ENCODE results near the gene GNB1L. TPM values are rescaled to one million over a fixed set of nuclear protein-coding genes. Genes with fewer than 3 reads are reported as not detected.
A peak's percentile ranks its signal among the peaks of the same experiment; 100 is the strongest.

Gene GNB1L
- total RNA-seq, 1 experiment from 2014 or later = 27.0 TPM

DNA sequence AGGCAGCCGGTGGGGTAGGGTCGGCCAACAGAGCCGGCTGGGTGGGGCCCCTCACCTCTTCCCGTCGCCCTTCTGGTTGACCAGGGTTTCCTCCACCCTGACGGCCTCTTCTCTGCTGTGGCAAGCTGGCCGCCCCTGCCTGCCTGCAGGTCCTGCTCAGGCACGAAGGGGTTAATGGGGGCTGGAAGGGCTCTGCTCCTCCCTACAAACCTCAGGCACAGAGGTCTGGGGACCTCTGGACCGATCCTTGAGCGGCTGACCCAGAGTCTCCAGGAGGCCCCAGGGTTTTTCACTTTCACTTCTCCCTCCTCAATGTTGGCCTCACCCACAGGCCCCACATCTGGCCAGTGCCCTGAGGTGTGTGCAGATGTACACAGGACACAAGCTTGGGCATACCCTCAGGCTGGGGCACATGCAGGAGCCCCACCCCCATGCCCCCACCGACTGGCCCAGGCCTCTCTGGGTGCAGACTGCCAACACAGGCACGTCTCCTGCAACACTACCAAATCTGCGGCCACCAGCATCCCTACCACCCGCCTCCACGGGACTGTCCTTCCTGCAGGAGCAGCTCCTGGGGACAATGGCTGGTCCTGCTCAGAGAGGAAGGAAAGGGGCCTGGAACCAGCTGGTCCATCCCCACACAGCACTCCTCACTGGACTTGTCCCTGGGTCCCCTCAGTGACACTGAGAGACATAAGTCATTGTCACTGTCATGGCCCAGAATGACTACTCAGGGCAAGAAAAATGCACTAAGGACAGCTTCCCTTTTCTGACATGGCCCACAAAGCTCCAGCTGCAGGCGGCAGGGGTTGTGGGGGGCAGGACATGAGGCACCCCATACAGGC lies 97.3 kb downstream of the GNB1L start:
- DNase-seq (no peak), ATAC-seq (no peak)
- POLR2A ChIA-PET (ENCODE audit: unreplicated experiment) = no interaction called here
- peaks cover 14% of the 10 kb centered on the region for H3K79me2 ChIP-seq (ENCODE audit: low read length)
- no peak overlapping the region for H2AFZ ChIP-seq (ENCODE audit: low read length)
- no peaks in the 10 kb centered on the region for H4K20me1 ChIP-seq (ENCODE audit: low read length)
- no peaks in the 10 kb centered on the region for H3K27me3 ChIP-seq (ENCODE audit: low read length)
- H3K27ac ChIP-seq (ENCODE audit: low read length) = no peak overlapping the region
- peaks cover under 1% of the 10 kb centered on the region; the same call in 1 of the 2 replicates for H3K4me1 ChIP-seq (ENCODE audit: insufficient read depth, low read length)
- TF ChIP-seq CTCF (conservative IDR thresholded peaks at IDR 0.05; ENCODE audit: low read depth, low read length) (no peak), EZH2phosphoT487 (IDR thresholded peaks at IDR 0.05; ENCODE audit: borderline replicate concordance, low read length) (no peak)
- H3K4me3 ChIP-seq (ENCODE audit: low read length) = peak overlapping the region; percentile 50; the same call in 1 of the 2 replicates
- no peaks in the 10 kb centered on the region for H3K36me3 ChIP-seq (ENCODE audit: low read depth, low read length)
- no peaks in the 10 kb centered on the region for H3F3A ChIP-seq (ENCODE audit: low read length, unreplicated experiment)
- CTCF ChIA-PET = interaction anchor here (0.5 to 1.0 kb wide), 2 partner anchors 27 to 149 kb away, joined by 3 to 6 read pairs; no protein-coding TSS in a partner anchor
- H3K4me2 ChIP-seq (ENCODE audit: low read length) = peak overlapping the region; percentile 62
- no TSS peak for BruUV-seq (replicated peaks)
- H3K9ac ChIP-seq (ENCODE audit: low read length) = no peak overlapping the region
- intact Hi-C loops (cut with micrococcal nuclease) = no loop called here
- H3K9me2 ChIP-seq (replicated peaks; ENCODE audit: low read length) = no peaks in the 10 kb centered on the region
- no peaks in the 10 kb centered on the region for H3K9me3 ChIP-seq (ENCODE audit: low read length)

DNA sequence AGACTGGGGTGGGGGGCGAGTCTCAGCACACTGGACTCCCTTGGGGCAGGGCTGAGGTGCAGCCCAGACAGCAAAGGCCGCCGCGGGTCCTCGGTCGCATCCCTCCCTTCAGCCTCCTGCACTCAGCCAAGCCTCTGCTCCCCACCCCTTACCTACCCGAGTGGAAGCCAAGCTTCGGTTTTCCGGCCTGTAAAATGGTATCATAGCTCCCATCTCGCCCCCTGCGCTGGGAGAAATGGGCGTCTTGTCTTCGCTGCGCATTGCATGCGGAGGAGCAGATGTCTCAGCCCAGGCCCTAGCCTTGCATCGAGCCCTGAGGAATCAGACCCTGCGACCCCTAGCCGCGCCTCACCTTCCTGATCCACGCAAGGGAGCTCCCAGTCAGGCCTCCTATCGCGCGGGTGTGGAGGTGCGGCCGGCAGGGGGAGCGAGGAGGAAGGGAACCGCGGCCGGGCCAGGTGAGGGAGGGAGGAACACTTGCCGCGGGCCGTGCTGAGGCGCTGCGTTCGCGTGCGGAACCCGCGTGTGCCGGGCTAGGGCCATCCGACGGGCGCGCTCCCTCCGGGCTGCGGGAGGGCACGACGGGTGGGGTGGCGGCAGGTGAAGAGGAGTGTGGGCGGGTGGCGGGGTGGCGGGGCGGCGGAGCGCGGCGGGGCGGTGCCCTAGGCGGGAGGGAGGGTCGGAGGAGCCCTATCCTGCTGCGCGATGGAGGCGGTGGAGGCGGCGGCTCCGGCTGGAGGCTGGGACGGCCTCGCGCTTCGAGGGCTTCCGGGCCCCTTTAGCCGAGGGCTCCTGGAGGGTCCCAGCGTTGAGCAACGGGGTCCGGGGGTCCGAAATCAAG lies 98.2 kb downstream of the GNB1L start:
- BruUV-seq (replicated peaks) = no TSS peak
- peaks cover 5% of the 10 kb centered on the region for H3K79me2 ChIP-seq (ENCODE audit: low read length)
- H3K27me3 ChIP-seq (ENCODE audit: low read length) = no peaks in the 10 kb centered on the region
- H3K9ac ChIP-seq (ENCODE audit: low read length) = no peak overlapping the region
- peak overlapping the region; percentile 62 for H3K4me2 ChIP-seq (ENCODE audit: low read length)
- no peaks in the 10 kb centered on the region for H3K36me3 ChIP-seq (ENCODE audit: low read depth, low read length)
- peak overlapping the region; percentile 44 for H2AFZ ChIP-seq (ENCODE audit: low read length)
- TF ChIP-seq EZH2phosphoT487 (IDR thresholded peaks at IDR 0.05; ENCODE audit: borderline replicate concordance, low read length) = 0 out of 2 replicates have a peak, but pooled peaks have one; percentile 26
- peak; percentile 65 for TF ChIP-seq CTCF (conservative IDR thresholded peaks at IDR 0.05; ENCODE audit: low read depth, low read length)
- no peak for TF ChIP-seq EZH2 (IDR thresholded peaks at IDR 0.05; ENCODE audit: low read length, unreplicated experiment)
- ATAC-seq (peak; percentile 70), DNase-seq (peak; percentile 66)
- POLR2A ChIA-PET (ENCODE audit: unreplicated experiment) = interaction anchor here (0.5 kb wide), 1 partner anchor 99 kb away, joined by 3 read pairs; no protein-coding TSS in a partner anchor
- CTCF ChIA-PET = interaction anchor here (0.6 to 1.0 kb wide), 2 partner anchors 26 to 227 kb away, joined by 3 to 6 read pairs; no protein-coding TSS in a partner anchor
- no peak overlapping the region for H3K27ac ChIP-seq (ENCODE audit: low read length)
- H4K20me1 ChIP-seq (ENCODE audit: low read length) = no peaks in the 10 kb centered on the region
- peaks cover 2% of the 10 kb centered on the region for H3K4me1 ChIP-seq (ENCODE audit: insufficient read depth, low read length)
- intact Hi-C loops (cut with micrococcal nuclease) = no loop called here
- H3F3A ChIP-seq (ENCODE audit: low read length, unreplicated experiment) = no peaks in the 10 kb centered on the region
- no peaks in the 10 kb centered on the region for H3K9me3 ChIP-seq (ENCODE audit: low read length)
- peak overlapping the region; percentile 50 for H3K4me3 ChIP-seq (ENCODE audit: low read length)
- no peaks in the 10 kb centered on the region for H3K9me2 ChIP-seq (replicated peaks; ENCODE audit: low read length)
